ENCODE measurements around the gene CTAGE1.

The CTAGE1 gene

GRCh38 chr18:22428672-22429071 is 11.0 kb upstream of the CTAGE1 start:
- TF ChIP-seq RAD21 (IDR thresholded peaks at IDR 0.05; ENCODE audit: low read depth), result no peak
- no peak for TF ChIP-seq EP300 (IDR thresholded peaks at IDR 0.05; ENCODE audit: borderline replicate concordance)
- no peak for TF ChIP-seq MAX (IDR thresholded peaks at IDR 0.05)
- no peak for TF ChIP-seq ZBTB7A (IDR thresholded peaks at IDR 0.05; ENCODE audit: low read depth)
- TF ChIP-seq CREB1 (IDR thresholded peaks at IDR 0.05; ENCODE audit: low read depth), result no peak

- TF ChIP-seq NFIC (IDR thresholded peaks at IDR 0.05) (no peak), ZBTB7A (IDR thresholded peaks at IDR 0.05; ENCODE audit: low read depth) (no peak), EP300 (IDR thresholded peaks at IDR 0.05; ENCODE audit: borderline replicate concordance) (no peak), RAD21 (IDR thresholded peaks at IDR 0.05; ENCODE audit: low read depth) (no peak), MAX (IDR thresholded peaks at IDR 0.05) (no peak), CEBPB (IDR thresholded peaks at IDR 0.05) (no peak), CREB1 (IDR thresholded peaks at IDR 0.05; ENCODE audit: low read depth) (no peak), FOXM1 (IDR thresholded peaks at IDR 0.05; ENCODE audit: borderline replicate concordance, low read depth) (no peak), TAF1 (IDR thresholded peaks at IDR 0.05; ENCODE audit: low read depth) (no peak), REST (IDR thresholded peaks at IDR 0.05; ENCODE audit: low read depth) (no peak), YY1 (IDR thresholded peaks at IDR 0.05; ENCODE audit: low read depth) (no peak), TEAD4 (IDR thresholded peaks at IDR 0.05) (no peak), TCF12 (IDR thresholded peaks at IDR 0.05; ENCODE audit: low read depth) (no peak), EGR1 (IDR thresholded peaks at IDR 0.05) (no peak), USF1 (IDR thresholded peaks at IDR 0.05) (no peak)
Observed at GRCh38 chr18:22427822-22428549, 10.3 kb upstream of the CTAGE1 start.

- TF ChIP-seq RAD21 (IDR thresholded peaks at IDR 0.05; ENCODE audit: low read depth), result no peak
- TF ChIP-seq USF1 (IDR thresholded peaks at IDR 0.05), result no peak
- no peak for TF ChIP-seq TEAD4 (IDR thresholded peaks at IDR 0.05)
- TF ChIP-seq EP300 (IDR thresholded peaks at IDR 0.05; ENCODE audit: borderline replicate concordance), result no peak
- TF ChIP-seq YY1 (IDR thresholded peaks at IDR 0.05; ENCODE audit: low read depth), result no peak
- no peak for TF ChIP-seq CREB1 (IDR thresholded peaks at IDR 0.05; ENCODE audit: low read depth)
- TF ChIP-seq TAF1 (IDR thresholded peaks at IDR 0.05; ENCODE audit: low read depth), result no peak
- TF ChIP-seq CEBPB (IDR thresholded peaks at IDR 0.05), result no peak
- TF ChIP-seq ZBTB7A (IDR thresholded peaks at IDR 0.05; ENCODE audit: low read depth), result no peak
- TF ChIP-seq REST (IDR thresholded peaks at IDR 0.05; ENCODE audit: low read depth), result no peak
- TF ChIP-seq FOXM1 (IDR thresholded peaks at IDR 0.05; ENCODE audit: borderline replicate concordance, low read depth), result no peak
- TF ChIP-seq TCF12 (IDR thresholded peaks at IDR 0.05; ENCODE audit: low read depth), result no peak
- no peak for TF ChIP-seq NFIC (IDR thresholded peaks at IDR 0.05)
- TF ChIP-seq MAX (IDR thresholded peaks at IDR 0.05), result no peak
- no peak for TF ChIP-seq EGR1 (IDR thresholded peaks at IDR 0.05)
Observed at GRCh38 chr18:22424565-22424963, 6.8 kb upstream of the CTAGE1 start.

- no peak for TF ChIP-seq CEBPB (IDR thresholded peaks at IDR 0.05)
- TF ChIP-seq TEAD4 (IDR thresholded peaks at IDR 0.05), result no peak
Observed at GRCh38 chr18:22423878-22424564, 6.3 kb upstream of the CTAGE1 start.

- TF ChIP-seq MAX (IDR thresholded peaks at IDR 0.05) (no peak), CEBPB (IDR thresholded peaks at IDR 0.05) (no peak), RAD21 (IDR thresholded peaks at IDR 0.05; ENCODE audit: low read depth) (no peak), ZBTB7A (IDR thresholded peaks at IDR 0.05; ENCODE audit: low read depth) (no peak), NFIC (IDR thresholded peaks at IDR 0.05) (no peak), CREB1 (IDR thresholded peaks at IDR 0.05; ENCODE audit: low read depth) (no peak), TAF1 (IDR thresholded peaks at IDR 0.05; ENCODE audit: low read depth) (no peak), TEAD4 (IDR thresholded peaks at IDR 0.05) (no peak), FOXM1 (IDR thresholded peaks at IDR 0.05; ENCODE audit: borderline replicate concordance, low read depth) (no peak), EP300 (IDR thresholded peaks at IDR 0.05; ENCODE audit: borderline replicate concordance) (no peak), USF1 (IDR thresholded peaks at IDR 0.05) (no peak), TCF12 (IDR thresholded peaks at IDR 0.05; ENCODE audit: low read depth) (no peak), EGR1 (IDR thresholded peaks at IDR 0.05) (no peak)
Observed at GRCh38 chr18:22422909-22423548, 5.3 kb upstream of the CTAGE1 start.

Measured in Ishikawa (cell line).